Measurements from ENCODE around the gene PLCD1. TPM values are rescaled to one million over a fixed set of nuclear protein-coding genes. Genes with fewer than 3 reads are reported as not detected.

The PLCD1 gene
- total and polyA plus RNA-seq, 12 donors = 6.3 to 20.0 (median 10.6) TPM

- TF ChIP-seq CTCF (IDR thresholded peaks at IDR 0.05) = no peak
- H3K27ac ChIP-seq = peak overlapping the region in 3 of 10 donors; percentile 82 to 95 (median 86)
- intact Hi-C loops (cut with DNase I) = no loop called here
- no peaks in the 10 kb centered on the region for H3K9me3 ChIP-seq
- ATAC-seq (no peak), DNase-seq (no peak)
- WGBS, 2 donors = 91 to 92% methylated on average over 8 of the region's 8 CpGs
- H3K36me3 ChIP-seq = peaks cover 0 to 15% (median 0%) of the 10 kb centered on the region in 9 donors
- H3K4me1 ChIP-seq = peaks cover 0 to 40% (median 16%) of the 10 kb centered on the region in 9 donors
- H3K4me3 ChIP-seq = peak overlapping the region in 1 of 10 donors; percentile 69
- H3K27me3 ChIP-seq = no peaks in the 10 kb centered on the region
Observed at GRCh38 chr3:37993067-37993455, 36.4 kb downstream of the PLCD1 start.

- no peak for ATAC-seq
- no peaks in the 10 kb centered on the region for H3K27me3 ChIP-seq
- no peak overlapping the region for H3K4me3 ChIP-seq
- peaks cover 0 to 35% (median 12%) of the 10 kb centered on the region in 9 donors for H3K4me1 ChIP-seq
- 84 to 89% methylated on average over 9 of the region's 9 CpGs for WGBS, 2 donors
- intact Hi-C loops (cut with DNase I) = no loop called here
- H3K36me3 ChIP-seq = peaks cover 0 to 15% (median 0%) of the 10 kb centered on the region in 9 donors
- H3K27ac ChIP-seq = no peak overlapping the region
- no peaks in the 10 kb centered on the region for H3K9me3 ChIP-seq
- no peak for DNase-seq
- no peak for TF ChIP-seq CTCF (IDR thresholded peaks at IDR 0.05)
Observed at GRCh38 chr3:37992271-37993066, 37.0 kb downstream of the PLCD1 start.

- DNase-seq = no peak
- H3K4me1 ChIP-seq = peaks cover 0 to 29% (median 12%) of the 10 kb centered on the region in 9 donors
- 77 to 98% methylated on average over 7 of the region's 7 CpGs for whole genome bisulfite sequencing, 2 donors
- peaks cover 0 to 13% (median 0%) of the 10 kb centered on the region in 9 donors for H3K36me3 ChIP-seq
- H3K4me3 ChIP-seq = no peak overlapping the region
- TF ChIP-seq CTCF (IDR thresholded peaks at IDR 0.05) = no peak
- H3K27me3 ChIP-seq = no peaks in the 10 kb centered on the region
- no peak overlapping the region for H3K27ac ChIP-seq
- no peaks in the 10 kb centered on the region for H3K9me3 ChIP-seq
- peak in 2 of 8 donors; percentile 9 to 18 for ATAC-seq
- intact Hi-C loops (cut with DNase I) = no loop called here
Observed at GRCh38 chr3:37991823-37992222, 37.6 kb downstream of the PLCD1 start.

GRCh38 chr3:37991109-37991508 lies 38.3 kb downstream of the PLCD1 start:
- intact Hi-C loops (cut with DNase I) = no loop called here
- DNase-seq (no peak), ATAC-seq (no peak)
- Histone ChIP-seq H3K4me3 (no peak overlapping the region), H3K27ac (no peak overlapping the region), H3K27me3 (no peaks in the 10 kb centered on the region), H3K4me1 (peaks cover 0 to 32% (median 13%) of the 10 kb centered on the region in 9 donors), H3K36me3 (peaks cover 0 to 8% (median 0%) of the 10 kb centered on the region in 9 donors), H3K9me3 (no peaks in the 10 kb centered on the region)
- WGBS, 2 donors = 61 to 69% methylated on average over 6 of the region's 6 CpGs
- no peak for TF ChIP-seq CTCF (IDR thresholded peaks at IDR 0.05)

Data from heart right ventricle (tissue), 16 donors.